NCI-H128 (cell line): Measurements from ENCODE around the gene ABCC1.

ENCODE experiments used
- DNase-seq: peaks from one replicate; lab custom pipeline; 2025; ENCODE audit not compliant: unreplicated experiment; lab: John Stamatoyannopoulos, UW

Gene ABCC1

GRCh38 chr16:16041196-16041892 lies 91.9 kb downstream of the ABCC1 start:
- DNase-seq = no peak

GRCh38 chr16:16042076-16042475 lies 92.7 kb downstream of the ABCC1 start:
- DNase-seq = no peak

- no peak for DNase-seq
Measured at GRCh38 chr16:16045296-16045695, 95.9 kb downstream of the ABCC1 start.

- no peak for DNase-seq
Measured at GRCh38 chr16:16045879-16046278, 96.5 kb downstream of the ABCC1 start.

- no peak for DNase-seq
Measured at GRCh38 chr16:16047761-16048160, 98.3 kb downstream of the ABCC1 start.

GRCh38 chr16:16048904-16049582 lies 99.6 kb downstream of the ABCC1 start:
- DNase-seq = no peak

GRCh38 chr16:16050106-16050505 lies 100.7 kb downstream of the ABCC1 start:
- no peak for DNase-seq

GRCh38 chr16:16051132-16051531 lies 101.7 kb downstream of the ABCC1 start:
- no peak for DNase-seq

- no peak for DNase-seq
Measured at GRCh38 chr16:16052916-16053315, 103.5 kb downstream of the ABCC1 start.

GRCh38 chr16:16057102-16057501 lies 107.7 kb downstream of the ABCC1 start:
- no peak for DNase-seq

GRCh38 chr16:16059160-16059559 lies 109.7 kb downstream of the ABCC1 start:
- no peak for DNase-seq

GRCh38 chr16:16059895-16060590 lies 110.6 kb downstream of the ABCC1 start:
- DNase-seq = no peak

- DNase-seq = no peak
Measured at GRCh38 chr16:16062023-16062937, 112.9 kb downstream of the ABCC1 start.

- no peak for DNase-seq
Measured at GRCh38 chr16:16063683-16064082, 114.3 kb downstream of the ABCC1 start.

GRCh38 chr16:16064874-16065384 lies 115.5 kb downstream of the ABCC1 start:
- no peak for DNase-seq

GRCh38 chr16:16067127-16067526 lies 117.7 kb downstream of the ABCC1 start:
- no peak for DNase-seq

GRCh38 chr16:16071631-16072244 lies 122.3 kb downstream of the ABCC1 start:
- DNase-seq = no peak

GRCh38 chr16:16073001-16073545 lies 123.7 kb downstream of the ABCC1 start:
- DNase-seq = no peak

GRCh38 chr16:16073891-16074881 lies 124.8 kb downstream of the ABCC1 start:
- DNase-seq = no peak
